IMR-90 (cell line): ENCODE results near the gene TNIP2.

ENCODE experiments used
- CTCF ChIP-seq: conservative IDR thresholded peaks from 2 replicates; pipeline ENCODE4 v1.5.1; 2012; ENCODE audit warnings: mild to moderate bottlenecking, low read depth, low read length, improper control_type of control experiment
- MAFK ChIP-seq: IDR thresholded peaks from 2 replicates; pipeline ENCODE4 v1.6.1; 2012; ENCODE audit warnings: low read depth, low read length, improper control_type of control experiment
- POLR2A ChIP-seq: IDR thresholded peaks from 2 replicates; pipeline ENCODE4 v1.6.1; 2012; ENCODE audit warnings: mild to moderate bottlenecking, low read depth, low read length
- RFX5 ChIP-seq: IDR thresholded peaks from 2 replicates; pipeline ENCODE4 v1.8.0; 2012; ENCODE audit warnings: low read depth, mild to moderate bottlenecking, low read length, moderate library complexity

GRCh38 chr4:2795300-2795892 is 39.3 kb upstream of the TNIP2 start:
- TF ChIP-seq CTCF (no peak), POLR2A (no peak), MAFK (no peak), RFX5 (no peak)
